Loucy (cell line): Measurements from ENCODE around the gene MED7.

Experiments used
- H2AFZ ChIP-seq: fragments of 200-600 bp; sonication (generic); 2 replicates; pipeline ENCODE4 v1.6.0; 2016; ENCODE audit warnings: antibody characterized with exemption, mild to moderate bottlenecking, low read length, moderate library complexity
- H3F3A ChIP-seq: fragments of 200-600 bp; 2 replicates; pipeline ENCODE4 v1.6.0; 2016; ENCODE audit warnings: antibody characterized with exemption, low read depth, mild to moderate bottlenecking
- H3K27me3 ChIP-seq: fragments of 200-600 bp; sonication (generic); 2 replicates; pipeline ENCODE4 v1.6.1; 2014; ENCODE audit warnings: low read length, mild to moderate bottlenecking; ENCODE audit not compliant: insufficient read depth, poor library complexity, severe bottlenecking
- H3K36me3 ChIP-seq: fragments of 200-600 bp; sonication (generic); 2 replicates; pipeline ENCODE4 v1.6.1; 2016; ENCODE audit warnings: low read length; ENCODE audit not compliant: insufficient read depth
- H3K4me1 ChIP-seq: fragments of 200-600 bp; sonication (generic); 2 replicates; pipeline ENCODE4 v1.5.1; 2014; ENCODE audit warnings: low read length, mild to moderate bottlenecking; ENCODE audit not compliant: insufficient read depth, poor library complexity, severe bottlenecking
- H3K4me2 ChIP-seq: fragments of 200-600 bp; sonication (generic); 2 replicates; pipeline ENCODE4 v1.6.0; 2014; ENCODE audit warnings: antibody characterized with exemption, low read length, low read depth, mild to moderate bottlenecking; ENCODE audit not compliant: poor library complexity, severe bottlenecking
- H3K4me3 ChIP-seq: fragments of 200-600 bp; sonication (generic); 2 replicates; pipeline ENCODE4 v1.5.1; 2014; ENCODE audit warnings: low read length, mild to moderate bottlenecking, mixed read lengths; ENCODE audit not compliant: poor library complexity, severe bottlenecking
- H3K79me2 ChIP-seq: fragments of 200-600 bp; sonication (generic); 2 replicates; pipeline ENCODE4 v1.6.1; 2014; ENCODE audit warnings: low read length; ENCODE audit not compliant: insufficient read depth
- H3K9ac ChIP-seq: fragments of 200-600 bp; sonication (generic); 2 replicates; pipeline ENCODE4 v1.6.0; 2014; ENCODE audit warnings: mild to moderate bottlenecking, low read depth, low read length, moderate library complexity; ENCODE audit not compliant: poor library complexity, severe bottlenecking
- H3K9me2 ChIP-seq: fragments of 200-600 bp; sonication (generic); replicated peaks from 2 replicates; pipeline ENCODE4 v1.6.1; 2016; ENCODE audit warnings: low read depth, low read length, mixed read lengths
- H3K9me3 ChIP-seq: fragments of 200-600 bp; sonication (generic); 2 replicates; pipeline ENCODE4 v1.6.1; 2014; ENCODE audit warnings: mild to moderate bottlenecking, antibody characterized with exemption, low read length, low read depth; ENCODE audit not compliant: insufficient read depth
- H4K20me1 ChIP-seq: fragments of 200-600 bp; sonication (generic); 2 replicates; pipeline ENCODE4 v1.6.0; 2014; ENCODE audit warnings: antibody characterized with exemption, low read length, mild to moderate bottlenecking; ENCODE audit not compliant: insufficient read depth, poor library complexity, severe bottlenecking
- CTCF ChIP-seq: fragments of 200-600 bp; sonication (generic); conservative IDR thresholded peaks from 2 replicates; pipeline ENCODE4 v1.5.1; 2014; ENCODE audit warnings: mild to moderate bottlenecking, antibody characterized with exemption, low read length
- EZH2phosphoT487 ChIP-seq: fragments of 200-600 bp; IDR thresholded peaks from 2 replicates; pipeline ENCODE4 v1.6.1; 2018; ENCODE audit warnings: antibody characterized with exemption, mild to moderate bottlenecking, moderate library complexity, borderline replicate concordance

Gene MED7

GRCh38 chr5:157166214-157167213 lies 23.8 kb upstream of the MED7 start, which contains the start of gene GARIN3:
Gene GARIN3, minus strand, starts transcription at chr5:157166264. Its CDS starts 96 bp downstream, at chr5:157166168.
- Histone ChIP-seq H4K20me1 (no peaks in the 10 kb centered on the region), H3K9me3 (no peaks in the 10 kb centered on the region), H3F3A (no peaks in the 10 kb centered on the region), H3K9me2 (no peaks in the 10 kb centered on the region), H3K9ac (no peak within 1 kb of the TSS), H3K4me3 (no peak within 1 kb of the TSS), H3K36me3 (no peaks in the 10 kb centered on the region), H2AFZ (no peak within 1 kb of the TSS), H3K4me1 (no peaks in the 10 kb centered on the region), H3K79me2 (no peaks in the 10 kb centered on the region), H3K4me2 (no peak within 1 kb of the TSS), H3K27me3 (no peaks in the 10 kb centered on the region)
- TF ChIP-seq EZH2phosphoT487 (no peak), CTCF (no peak)

- Histone ChIP-seq H2AFZ (no peak overlapping the region), H3K9me2 (no peaks in the 10 kb centered on the region), H3K9me3 (no peaks in the 10 kb centered on the region), H3F3A (no peaks in the 10 kb centered on the region), H3K9ac (no peak overlapping the region), H3K4me1 (no peaks in the 10 kb centered on the region), H3K27me3 (no peaks in the 10 kb centered on the region), H4K20me1 (no peaks in the 10 kb centered on the region), H3K4me3 (no peak overlapping the region), H3K4me2 (no peak overlapping the region), H3K79me2 (no peaks in the 10 kb centered on the region), H3K36me3 (no peaks in the 10 kb centered on the region)
- no peak for TF ChIP-seq EZH2phosphoT487
- no peak for TF ChIP-seq CTCF
Observed at GRCh38 chr5:157165668-157166067, 23.0 kb upstream of the MED7 start.

GRCh38 chr5:157165261-157165660 lies 22.6 kb upstream of the MED7 start:
- Histone ChIP-seq H3K27me3 (no peaks in the 10 kb centered on the region), H3K9me2 (no peaks in the 10 kb centered on the region), H2AFZ (no peak overlapping the region), H4K20me1 (no peaks in the 10 kb centered on the region), H3K9ac (no peak overlapping the region), H3K4me3 (no peak overlapping the region), H3K36me3 (no peaks in the 10 kb centered on the region), H3F3A (no peaks in the 10 kb centered on the region), H3K79me2 (no peaks in the 10 kb centered on the region), H3K9me3 (no peaks in the 10 kb centered on the region), H3K4me1 (no peaks in the 10 kb centered on the region), H3K4me2 (no peak overlapping the region)
- TF ChIP-seq EZH2phosphoT487 = no peak
